HEK293T (cell line): ENCODE results near the gene PANK4.

Source experiments
- BHLHE40 ChIP-seq: fragments of 450-650 bp; IDR thresholded peaks from 2 replicates; pipeline ENCODE4 v1.6.1; 2016; ENCODE audit warnings: mild to moderate bottlenecking, moderate library complexity, borderline replicate concordance
- CTBP1 ChIP-seq: fragments of 450-650 bp; IDR thresholded peaks from 2 replicates; pipeline ENCODE4 v1.6.1; 2016; ENCODE audit warnings: borderline replicate concordance
- FOXA1 ChIP-seq: fragments of 450-650 bp; IDR thresholded peaks from 2 replicates; pipeline ENCODE4 v1.6.1; 2016; ENCODE audit warnings: mild to moderate bottlenecking
- FOXK2 ChIP-seq: fragments of 450-650 bp; IDR thresholded peaks from 2 replicates; pipeline ENCODE4 v1.6.1; 2016; ENCODE audit warnings: mild to moderate bottlenecking
- FOXM1 ChIP-seq: fragments of 450-650 bp; IDR thresholded peaks from 2 replicates; pipeline ENCODE4 v1.6.1; 2017; ENCODE audit warnings: mild to moderate bottlenecking, borderline replicate concordance
- HDGF ChIP-seq: fragments of 450-650 bp; IDR thresholded peaks from 2 replicates; pipeline ENCODE4 v1.6.1; 2017; ENCODE audit warnings: antibody characterized with exemption, borderline replicate concordance
- L3MBTL2 ChIP-seq: fragments of 450-650 bp; conservative IDR thresholded peaks from 2 replicates; pipeline ENCODE4 v1.6.1; 2016; ENCODE audit warnings: mild to moderate bottlenecking
- LEF1 ChIP-seq: fragments of 450-650 bp; IDR thresholded peaks from 2 replicates; pipeline ENCODE4 v1.6.1; 2017; ENCODE audit warnings: mild to moderate bottlenecking, borderline replicate concordance
- SP1 ChIP-seq: fragments of 450-650 bp; IDR thresholded peaks from 2 replicates; pipeline ENCODE4 v1.6.1; 2017
- SUZ12 ChIP-seq: fragments of 450-650 bp; IDR thresholded peaks from 2 replicates; pipeline ENCODE4 v1.6.1; 2016; ENCODE audit warnings: mild to moderate bottlenecking
- TARDBP ChIP-seq: fragments of 450-650 bp; IDR thresholded peaks from 2 replicates; pipeline ENCODE4 v1.6.1; 2016

GRCh38 chr1:2542246-2542915 is 16.0 kb upstream of the PANK4 start:
- TF ChIP-seq CTBP1 (no peak), SP1 (no peak), FOXM1 (no peak), HDGF (no peak), BHLHE40 (no peak), FOXK2 (no peak), TARDBP (no peak), SUZ12 (no peak), L3MBTL2 (no peak), FOXA1 (no peak), LEF1 (no peak)
